Fibroblast of skin of back (primary cell): Measurements from ENCODE around the gene TGFBR1. TPM values are rescaled to one million over a fixed set of nuclear protein-coding genes. Genes with fewer than 3 reads are reported as not detected.

Experiments used
- DNase-seq: peaks from one replicate; pipeline ENCODE4 v3.0.0-alpha.2; 2013
- polyA plus RNA-seq, 2 experiments: library from polyadenylated mRNA; unstranded; fragments of 120-200 nt; gene quantifications; one replicate each; pipeline ENCODE4 v1.2.1, GENCODE V29; 2013; ENCODE audit not compliant: insufficient read length in 2 of 2

Gene TGFBR1
- polyA plus RNA-seq (2013, experiment 1 of 2; ENCODE audit: insufficient read length): 55.7 TPM
- 67.1 TPM for polyA plus RNA-seq (2013, experiment 2 of 2; ENCODE audit: insufficient read length)

GRCh38 chr9:99104459-99105151 lies at the start of gene TGFBR1:
Gene TGFBR1 (plus strand): TSS chr9:99105113. CDS start chr9:99105206, 93 bp downstream.
- peak; percentile 94 for DNase-seq

DNA sequence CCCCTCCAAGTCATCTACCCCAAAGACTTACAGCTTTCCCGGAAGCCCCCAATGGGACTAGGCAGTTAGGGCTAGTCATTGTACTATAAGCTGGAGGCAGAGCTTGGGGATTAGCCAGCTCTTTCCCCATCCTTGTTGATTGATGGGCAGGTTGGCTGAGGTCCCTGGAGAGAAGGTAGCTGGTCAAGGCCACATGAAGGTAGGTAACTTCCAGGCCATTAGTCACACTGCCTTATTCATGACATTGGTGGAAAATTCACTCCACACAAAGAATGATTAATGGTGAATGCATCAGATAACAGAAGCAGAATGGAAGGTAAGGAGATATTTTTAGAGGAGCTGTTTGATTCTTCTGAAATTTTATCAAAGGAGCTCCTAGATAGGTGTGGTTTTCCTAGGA lies 49.5 kb upstream of the TGFBR1 start:
- DNase-seq: no peak

GRCh38 chr9:99056186-99056585 lies 48.7 kb upstream of the TGFBR1 start:
- no peak for DNase-seq

DNA sequence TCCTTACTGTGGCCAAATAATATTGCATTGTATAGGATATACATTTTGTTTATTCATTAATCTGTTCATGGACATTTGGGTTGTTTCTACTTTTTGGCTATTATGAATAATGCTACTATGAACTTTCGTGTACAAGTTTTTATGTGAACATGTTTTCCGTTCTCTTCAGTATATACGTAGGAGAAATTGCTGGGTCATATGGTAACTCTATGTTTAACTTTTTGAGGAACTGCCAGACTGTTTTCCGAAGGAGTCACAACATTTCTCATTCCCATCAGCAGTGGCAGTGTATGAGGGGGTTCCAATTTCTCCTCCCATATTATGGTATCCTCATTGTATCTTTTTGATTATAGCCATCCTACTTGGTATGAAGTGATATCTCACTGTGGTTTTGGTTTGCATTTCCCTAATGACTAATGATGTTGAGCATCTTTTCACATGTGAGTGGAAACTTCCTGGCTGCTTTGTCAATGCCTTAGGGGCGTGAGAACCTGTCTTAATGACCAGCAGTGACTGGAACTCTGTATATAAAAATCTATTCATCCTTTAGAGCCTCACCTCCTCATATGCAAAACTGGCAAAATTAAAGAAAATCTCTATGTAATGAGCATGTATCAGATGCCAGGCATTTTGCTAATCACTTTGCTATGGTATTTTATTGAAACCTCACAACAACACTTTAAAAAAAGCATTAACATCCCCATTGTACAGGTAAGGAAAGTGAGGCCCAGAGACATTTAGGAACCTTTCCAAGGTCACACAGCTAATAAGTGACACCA lies 47.8 kb upstream of the TGFBR1 start:
- peak; percentile 90 for DNase-seq

- DNase-seq: peak; percentile 93
Observed at GRCh38 chr9:99057665-99058625, 47.0 kb upstream of the TGFBR1 start.

DNA sequence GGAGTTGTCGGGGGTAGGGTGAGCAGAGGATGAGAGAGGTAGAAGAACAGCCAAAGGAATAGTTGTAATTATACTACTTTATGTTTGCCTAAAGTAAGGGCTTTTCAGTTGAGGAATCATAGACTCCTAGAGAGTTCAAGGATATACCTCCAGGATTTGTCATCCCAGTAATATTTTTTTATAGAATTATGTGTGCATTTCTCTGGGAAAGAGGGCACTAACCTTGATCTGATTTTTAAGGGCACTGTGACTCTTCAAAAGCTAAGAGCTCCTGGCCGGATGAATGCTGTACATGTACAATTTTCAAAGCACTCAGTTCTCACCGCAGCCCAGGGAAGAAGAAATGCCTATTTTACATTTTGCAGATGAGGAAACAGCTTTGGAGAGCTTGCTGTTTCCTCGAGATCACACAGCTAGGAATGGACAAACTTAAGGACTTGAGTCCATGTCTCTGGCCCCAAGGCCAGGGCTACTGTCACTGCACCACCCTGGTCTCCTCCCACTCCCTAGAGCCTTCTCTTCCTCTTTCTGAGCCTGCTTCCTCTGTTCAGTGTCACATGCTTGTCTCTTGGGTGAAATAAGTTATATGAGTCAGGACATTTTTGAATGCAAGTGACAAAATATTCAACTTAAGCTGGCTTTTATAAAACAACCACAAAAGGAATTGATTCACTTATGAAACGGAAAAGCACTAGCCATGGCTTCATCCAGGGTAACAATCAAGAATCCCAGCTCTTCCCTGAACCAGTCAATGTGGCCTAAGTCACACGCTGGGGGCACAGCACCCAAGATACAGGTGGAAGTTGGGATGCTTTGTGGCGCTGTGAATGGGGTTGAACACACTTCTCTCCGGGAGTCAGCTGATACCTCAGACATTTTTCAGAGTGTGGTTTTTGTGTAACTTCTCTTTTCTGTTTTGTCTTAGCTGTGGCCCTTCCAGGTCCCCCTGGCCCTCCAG lies 45.7 kb upstream of the TGFBR1 start:
- peak; percentile 82 for DNase-seq

- no peak for DNase-seq
Observed at GRCh38 chr9:99060621-99061020, 44.3 kb upstream of the TGFBR1 start.

DNA sequence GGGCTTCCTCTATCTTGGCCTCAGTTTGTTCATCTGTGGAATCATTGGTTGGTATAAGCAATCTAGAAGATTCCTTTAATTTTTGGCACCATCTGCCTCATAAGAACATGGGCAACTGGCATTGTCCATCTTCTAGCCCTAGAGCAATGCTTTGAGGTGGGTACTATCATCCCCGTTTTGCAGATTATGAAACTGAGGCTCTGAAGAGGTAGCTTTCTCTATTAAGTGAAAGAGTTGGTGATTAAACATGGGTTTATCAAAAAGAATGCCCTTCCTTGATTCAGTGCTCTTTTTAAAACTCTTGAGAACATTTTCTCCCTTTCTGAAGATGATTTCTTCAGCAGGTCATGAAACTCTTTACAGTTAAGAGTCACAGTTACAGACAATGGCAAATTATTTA lies 42.4 kb upstream of the TGFBR1 start:
- no peak for DNase-seq

DNA sequence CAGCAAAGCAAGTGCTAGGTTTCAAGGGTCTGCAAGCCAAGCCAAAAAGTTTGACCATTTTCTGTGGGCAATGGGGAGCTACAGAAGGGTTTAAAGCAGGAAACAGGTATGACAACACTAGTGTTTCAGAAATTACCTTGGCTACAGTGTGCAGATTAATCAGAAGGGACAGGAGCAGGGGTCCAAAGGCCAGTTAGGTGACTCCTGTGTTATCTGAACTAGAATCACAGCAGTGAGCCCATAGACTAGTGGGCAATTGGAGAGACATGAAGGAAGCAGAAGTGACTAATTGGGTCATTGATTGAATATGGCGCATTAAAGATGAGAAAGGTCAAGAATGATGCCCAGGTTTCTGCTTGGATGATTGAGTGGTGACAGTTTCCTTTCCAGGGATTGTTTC lies 41.4 kb upstream of the TGFBR1 start:
- DNase-seq: no peak

GRCh38 chr9:99066571-99066970 lies 38.3 kb upstream of the TGFBR1 start:
- peak; percentile 57 for DNase-seq

- no peak for DNase-seq
Observed at GRCh38 chr9:99069075-99069474, 35.8 kb upstream of the TGFBR1 start.

GRCh38 chr9:99069546-99069945 lies 35.4 kb upstream of the TGFBR1 start:
- no peak for DNase-seq

- DNase-seq: no peak
Observed at GRCh38 chr9:99070681-99071080, 34.2 kb upstream of the TGFBR1 start.

DNA sequence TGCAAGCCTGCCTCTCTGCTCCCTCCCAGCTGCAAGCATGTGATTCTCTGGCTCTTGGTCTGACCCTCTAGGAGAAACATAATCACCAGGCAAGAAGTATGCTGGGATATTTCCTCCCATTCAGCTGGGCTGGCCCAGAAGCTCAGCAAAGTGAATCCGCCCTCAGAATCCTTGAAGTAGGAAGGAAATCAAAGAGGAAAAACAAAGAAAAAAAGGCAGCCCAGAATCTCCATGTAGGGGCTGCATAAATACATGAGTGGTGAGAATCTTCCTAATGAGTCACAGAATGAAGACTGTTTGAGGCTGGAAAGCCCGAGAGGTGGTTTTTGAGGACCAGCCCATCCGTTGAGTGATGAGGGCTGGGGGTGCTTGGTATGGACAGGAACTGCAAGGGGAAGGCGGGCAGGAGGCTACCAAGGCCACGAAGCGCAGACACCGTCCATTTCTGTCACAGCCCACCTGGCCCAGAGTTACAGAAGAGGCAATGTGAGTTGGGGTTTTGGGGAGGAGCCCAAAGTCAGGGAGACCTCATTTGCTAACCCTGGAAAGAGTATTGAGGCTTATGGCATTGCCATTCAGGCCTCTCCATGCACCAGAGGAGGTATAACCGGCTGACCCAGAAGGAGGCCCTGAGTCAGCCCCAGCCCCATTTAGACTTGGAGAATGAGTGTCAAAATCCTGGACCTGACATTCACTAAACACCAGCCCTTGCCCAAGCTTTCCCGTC lies 33.4 kb upstream of the TGFBR1 start:
- peak; percentile 87 for DNase-seq

GRCh38 chr9:99072040-99072394 lies 32.9 kb upstream of the TGFBR1 start:
- no peak for DNase-seq

DNA sequence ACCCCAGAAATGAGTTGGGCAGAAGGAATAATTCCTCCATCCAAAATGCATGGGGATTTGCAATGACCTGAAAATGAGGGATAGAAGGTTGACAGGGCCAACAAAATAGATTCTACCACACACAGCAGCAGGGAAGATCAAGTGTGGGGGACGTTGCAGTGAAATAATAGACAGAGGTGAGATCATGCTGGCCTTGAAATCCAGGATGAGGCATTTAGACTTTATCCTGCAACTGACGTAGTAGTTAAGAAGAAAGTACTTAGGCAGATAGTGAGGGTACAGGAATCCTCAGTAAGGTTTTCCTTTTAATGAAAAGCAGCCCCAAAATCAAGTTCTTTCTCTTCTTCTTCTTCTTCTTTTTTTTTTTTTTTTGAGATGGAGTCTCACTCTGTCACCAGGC lies 31.6 kb upstream of the TGFBR1 start:
- DNase-seq: no peak

GRCh38 chr9:99073985-99074901 lies 30.7 kb upstream of the TGFBR1 start:
- DNase-seq: no peak

DNA sequence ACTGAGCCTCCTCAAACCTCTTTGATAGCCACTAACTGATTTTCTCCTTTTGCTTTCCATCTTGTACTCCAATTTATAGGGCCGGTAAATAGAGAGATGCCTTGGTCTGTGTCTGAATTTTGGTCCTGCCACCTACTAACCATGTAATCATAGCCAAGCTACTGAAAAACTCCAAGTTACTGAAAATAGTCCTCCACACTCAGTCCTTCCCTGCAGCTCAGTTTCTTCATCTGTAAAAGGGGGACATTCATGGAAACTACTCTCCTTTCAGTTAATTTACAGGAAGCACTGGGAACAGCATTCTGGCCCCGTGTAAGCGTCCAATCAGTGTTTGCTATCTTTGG lies 30.0 kb upstream of the TGFBR1 start:
- no peak for DNase-seq

- peak; percentile 95 for DNase-seq
Observed at GRCh38 chr9:99075246-99075912, 29.5 kb upstream of the TGFBR1 start.
